NCI-H510A treated with DMSO at 0.1 percent for 48 hours (cell line): ENCODE data around the gene DLK1.

Source experiments
- DNase-seq: peaks from one replicate; lab custom pipeline; 2025; lab: John Stamatoyannopoulos, UW

Gene DLK1

GRCh38 chr14:100762089-100762515 is 35.4 kb downstream of the DLK1 start:
- DNase-seq: no peak

- no peak for DNase-seq
Measured at GRCh38 chr14:100762901-100763300, 36.2 kb downstream of the DLK1 start.

GRCh38 chr14:100764471-100765115 is 37.9 kb downstream of the DLK1 start:
- no peak for DNase-seq

- DNase-seq: no peak
Measured at GRCh38 chr14:100765296-100765695, 38.6 kb downstream of the DLK1 start.

- DNase-seq: no peak
Measured at GRCh38 chr14:100765991-100766390, 39.3 kb downstream of the DLK1 start.

- DNase-seq: no peak
Measured at GRCh38 chr14:100767003-100767787, 40.5 kb downstream of the DLK1 start.

GRCh38 chr14:100767788-100768536 is 41.3 kb downstream of the DLK1 start:
- DNase-seq: no peak

GRCh38 chr14:100769035-100769939 is 42.6 kb downstream of the DLK1 start:
- no peak for DNase-seq

- DNase-seq: no peak
Measured at GRCh38 chr14:100770046-100770445, 43.4 kb downstream of the DLK1 start.

- no peak for DNase-seq
Measured at GRCh38 chr14:100770605-100771120, 44.0 kb downstream of the DLK1 start.

- peak; percentile 42 for DNase-seq
Measured at GRCh38 chr14:100771121-100771800, 44.6 kb downstream of the DLK1 start.

- DNase-seq: no peak
Measured at GRCh38 chr14:100772607-100773165, 46.0 kb downstream of the DLK1 start.

- DNase-seq: no peak
Measured at GRCh38 chr14:100773331-100774163, 46.9 kb downstream of the DLK1 start.

- DNase-seq: no peak
Measured at GRCh38 chr14:100774164-100774537, 47.5 kb downstream of the DLK1 start.

GRCh38 chr14:100775351-100775830 is 48.7 kb downstream of the DLK1 start:
- no peak for DNase-seq

- DNase-seq: no peak
Measured at GRCh38 chr14:100775831-100776591, 49.3 kb downstream of the DLK1 start.

- DNase-seq: no peak
Measured at GRCh38 chr14:100776681-100777365, 50.1 kb downstream of the DLK1 start.

- DNase-seq: no peak
Measured at GRCh38 chr14:100777366-100777817, 50.7 kb downstream of the DLK1 start.
